ENCODE measurements around the gene EPB41L2.
"Not testable (repeated sequence)": the region's sequence is repeated elsewhere in the genome, so short reads cannot be mapped to it uniquely, and the experiment has no call there.

Gene EPB41L2

GRCh38 chr6:130949553-130949952 lies 113.5 kb downstream of the EPB41L2 start:
- no peak for DNase-seq (ENCODE audit: low read depth in 1 of 2, low spot score in 1 of 2)

- no peak for DNase-seq (ENCODE audit: low read depth in 1 of 2, low spot score in 1 of 2)
Measured at GRCh38 chr6:130947464-130947863, 115.6 kb downstream of the EPB41L2 start.

- DNase-seq (ENCODE audit: low read depth in 1 of 2, low spot score in 1 of 2), result no peak
Measured at GRCh38 chr6:130946076-130946475, 117.0 kb downstream of the EPB41L2 start.

GRCh38 chr6:130945401-130945919 lies 117.6 kb downstream of the EPB41L2 start:
- no peak for DNase-seq (ENCODE audit: low read depth in 1 of 2, low spot score in 1 of 2)

- no peak for DNase-seq (ENCODE audit: low read depth in 1 of 2, low spot score in 1 of 2)
Measured at GRCh38 chr6:130944486-130944885, 118.6 kb downstream of the EPB41L2 start.

GRCh38 chr6:130943738-130944137 lies 119.3 kb downstream of the EPB41L2 start:
- DNase-seq (ENCODE audit: low read depth in 1 of 2, low spot score in 1 of 2), result no peak

GRCh38 chr6:130942752-130943151 lies 120.3 kb downstream of the EPB41L2 start:
- DNase-seq (ENCODE audit: low read depth in 1 of 2, low spot score in 1 of 2), result not testable (repeated sequence)

- no peak for DNase-seq (ENCODE audit: low read depth in 1 of 2, low spot score in 1 of 2)
Measured at GRCh38 chr6:130937942-130938604, 125.0 kb downstream of the EPB41L2 start.

- no peak for DNase-seq (ENCODE audit: low read depth in 1 of 2, low spot score in 1 of 2)
Measured at GRCh38 chr6:130936933-130937332, 126.1 kb downstream of the EPB41L2 start.

GRCh38 chr6:130935978-130936377 lies 127.1 kb downstream of the EPB41L2 start:
- no peak for DNase-seq (ENCODE audit: low read depth in 1 of 2, low spot score in 1 of 2)

- DNase-seq (ENCODE audit: low read depth in 1 of 2, low spot score in 1 of 2), result no peak
Measured at GRCh38 chr6:130934848-130935585, 128.0 kb downstream of the EPB41L2 start.

GRCh38 chr6:130933712-130934200 lies 129.3 kb downstream of the EPB41L2 start:
- no peak for DNase-seq (ENCODE audit: low read depth in 1 of 2, low spot score in 1 of 2)

GRCh38 chr6:130932921-130933320 lies 130.1 kb downstream of the EPB41L2 start:
- DNase-seq (ENCODE audit: low read depth in 1 of 2, low spot score in 1 of 2), result no peak

- no peak for DNase-seq (ENCODE audit: low read depth in 1 of 2, low spot score in 1 of 2)
Measured at GRCh38 chr6:130932438-130932837, 130.6 kb downstream of the EPB41L2 start.

GRCh38 chr6:130931683-130932082 lies 131.4 kb downstream of the EPB41L2 start:
- no peak for DNase-seq (ENCODE audit: low read depth in 1 of 2, low spot score in 1 of 2)

GRCh38 chr6:130929036-130929678 lies 133.9 kb downstream of the EPB41L2 start:
- DNase-seq (ENCODE audit: low read depth in 1 of 2, low spot score in 1 of 2), result no peak

GRCh38 chr6:130928158-130928912 lies 134.7 kb downstream of the EPB41L2 start:
- no peak for DNase-seq (ENCODE audit: low read depth in 1 of 2, low spot score in 1 of 2)

GRCh38 chr6:130927305-130927704 lies 135.7 kb downstream of the EPB41L2 start:
- DNase-seq (ENCODE audit: low read depth in 1 of 2, low spot score in 1 of 2), result no peak

- DNase-seq (ENCODE audit: low read depth in 1 of 2, low spot score in 1 of 2), result no peak
Measured at GRCh38 chr6:130923350-130923749, 139.7 kb downstream of the EPB41L2 start.

GRCh38 chr6:130922922-130923321 lies 140.1 kb downstream of the EPB41L2 start:
- DNase-seq (ENCODE audit: low read depth in 1 of 2, low spot score in 1 of 2), result no peak

GRCh38 chr6:130920969-130921368 lies 142.1 kb downstream of the EPB41L2 start:
- DNase-seq (ENCODE audit: low read depth in 1 of 2, low spot score in 1 of 2), result no peak

Measured in stimulated activated CD4-positive, alpha-beta T cell treated with anti-CD3 and anti-CD28 coated beads, Interleukin-15, amount 100 ng/mL, for 1 hour (primary cell).